Bone marrow (tissue), 2 donors: ENCODE results near the gene MIOX.

ENCODE experiments used
- DNase-seq, 2 donors: peaks; one replicate each; lab custom pipeline; 2025; lab: John Stamatoyannopoulos, UW

Gene MIOX

DNA sequence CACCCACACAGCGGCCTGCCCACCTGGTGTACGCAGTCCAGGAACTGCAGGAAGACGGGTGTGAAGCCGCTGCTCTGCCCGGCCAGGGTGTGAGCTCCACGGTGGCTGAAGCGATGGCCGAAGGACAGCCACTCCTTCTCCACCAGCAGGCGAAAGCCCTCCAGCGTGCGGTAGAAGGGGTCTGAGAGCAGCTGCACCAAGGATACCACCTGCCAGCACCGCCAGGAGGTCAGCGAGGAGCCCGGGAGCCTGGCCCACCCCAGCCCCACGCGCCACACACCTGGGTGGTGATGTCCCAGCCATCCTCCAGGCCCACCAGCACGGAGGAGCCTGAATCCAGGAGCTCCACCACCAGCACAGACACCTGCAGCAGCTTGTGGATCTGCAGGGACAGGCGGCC, 31.5 kb upstream of the MIOX start:
- DNase-seq: no peak

GRCh38 chr22:50456026-50456425, 30.6 kb upstream of the MIOX start:
- no peak for DNase-seq

DNA sequence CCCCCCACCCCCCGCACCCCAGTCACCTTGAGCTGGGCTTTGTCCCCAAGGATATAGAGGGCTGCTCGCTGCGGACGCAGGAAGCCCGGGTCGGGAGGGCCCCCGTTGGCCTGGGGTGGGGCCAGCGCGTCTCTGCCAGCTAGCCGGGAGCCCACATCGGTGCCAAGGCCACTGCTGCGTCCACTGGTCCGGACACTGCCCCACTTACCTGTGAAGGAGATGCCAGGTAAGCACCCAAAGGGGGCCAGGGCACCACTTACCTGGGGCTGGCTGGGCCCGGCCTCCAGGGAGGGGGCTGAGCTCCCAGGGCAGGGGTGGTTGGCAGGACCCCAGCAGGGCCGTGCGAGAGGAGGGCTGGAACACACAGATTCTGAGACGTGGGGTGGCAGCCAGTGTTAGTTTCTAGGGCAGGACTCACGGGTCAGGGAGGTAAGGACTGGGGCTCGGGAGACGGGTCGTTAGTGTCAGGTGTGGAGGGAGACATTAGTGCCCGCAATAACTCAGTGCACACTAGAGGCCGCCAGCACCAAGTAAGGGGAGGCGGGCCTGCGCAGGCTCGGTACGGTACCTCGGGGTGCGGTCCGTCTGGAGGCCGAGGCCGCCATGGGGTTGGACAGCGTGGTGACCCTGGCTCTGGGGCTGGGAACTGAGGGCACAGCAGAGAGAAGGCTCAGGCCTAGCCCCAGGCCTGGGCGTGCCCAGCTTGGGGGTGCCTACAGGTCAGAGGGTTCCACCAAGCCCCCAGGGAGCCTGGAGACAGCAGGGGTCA, 30.0 kb upstream of the MIOX start:
- DNase-seq: no peak

GRCh38 chr22:50459016-50459415, 27.6 kb upstream of the MIOX start:
- DNase-seq: no peak

GRCh38 chr22:50459496-50460140, 27.0 kb upstream of the MIOX start:
- DNase-seq: no peak

DNA sequence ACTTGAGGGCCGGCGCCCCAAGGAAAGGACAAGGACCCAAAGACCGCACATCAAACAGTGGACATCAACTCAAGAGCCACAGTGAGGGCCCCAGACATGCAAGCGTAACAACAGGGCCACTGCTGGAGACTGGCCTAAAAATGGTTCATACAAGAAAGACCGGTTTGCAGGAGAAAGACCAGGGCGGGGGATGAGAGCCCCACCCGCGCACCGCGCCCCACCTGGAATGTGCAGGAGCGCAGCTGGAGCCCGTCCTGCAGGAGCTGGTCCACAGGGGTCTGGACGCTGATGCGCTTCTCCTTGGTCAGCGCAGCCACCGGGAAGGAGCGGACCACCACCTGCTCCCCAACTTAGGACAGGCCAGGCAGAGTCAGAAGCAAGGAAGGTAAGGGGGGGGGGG, 25.7 kb upstream of the MIOX start:
- no peak for DNase-seq

DNA sequence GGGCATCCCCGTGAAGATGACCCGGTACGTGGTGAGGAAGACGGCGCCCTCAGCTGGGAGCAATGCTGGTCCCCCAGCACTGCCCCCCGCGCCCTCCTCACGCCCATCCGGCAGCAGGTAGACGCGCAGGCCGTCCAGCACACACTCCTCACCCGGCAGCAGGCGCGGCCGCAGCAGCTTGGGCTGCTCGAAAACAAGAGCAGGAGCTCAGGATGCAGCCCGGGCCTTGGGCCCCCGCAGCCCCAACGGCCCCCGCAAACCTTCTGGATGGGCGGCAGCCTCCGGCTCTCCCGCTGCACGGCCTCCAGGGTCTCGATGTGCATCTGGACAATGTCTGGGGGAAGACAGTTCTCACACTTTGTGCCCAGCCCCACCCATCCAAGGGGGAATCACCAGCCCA, 25.1 kb upstream of the MIOX start:
- DNase-seq: no peak

GRCh38 chr22:50461979-50462540, 24.6 kb upstream of the MIOX start:
- no peak for DNase-seq

DNA sequence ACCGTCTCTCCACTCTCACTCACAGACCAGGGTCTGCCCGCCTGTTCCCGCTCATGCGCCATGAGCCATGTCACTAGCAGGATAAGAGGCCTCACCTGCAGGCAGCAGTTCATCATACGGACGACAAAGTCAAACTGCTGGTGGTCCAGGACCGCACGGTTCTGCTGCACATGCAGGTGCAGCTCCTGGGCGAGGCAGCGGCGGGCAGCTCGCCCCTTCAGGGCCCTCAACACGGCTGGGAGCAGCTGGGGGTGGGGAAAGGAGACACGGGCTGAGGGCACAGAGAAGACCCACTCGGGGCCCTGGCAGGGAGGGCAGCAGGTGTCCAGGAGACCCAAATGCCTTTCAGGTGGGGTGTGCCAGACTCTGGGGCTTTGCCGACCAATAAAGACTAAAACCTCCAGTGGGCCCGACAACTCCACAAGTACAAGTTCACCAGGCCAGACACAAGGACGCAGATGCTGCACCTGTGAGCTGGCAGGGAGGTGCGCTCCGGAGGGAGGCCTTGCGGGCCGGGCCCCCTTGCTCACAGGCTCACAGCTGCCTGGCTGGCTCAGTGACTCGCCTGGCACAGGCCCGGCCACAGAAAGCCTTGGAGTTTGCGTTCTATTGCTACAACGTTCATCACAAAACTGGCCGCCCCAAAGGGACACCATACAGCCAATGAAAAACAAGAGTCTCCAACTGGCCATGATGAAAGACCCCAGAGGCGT, 23.3 kb upstream of the MIOX start:
- DNase-seq: no peak

GRCh38 chr22:50464451-50464850, 22.2 kb upstream of the MIOX start:
- DNase-seq: no peak

DNA sequence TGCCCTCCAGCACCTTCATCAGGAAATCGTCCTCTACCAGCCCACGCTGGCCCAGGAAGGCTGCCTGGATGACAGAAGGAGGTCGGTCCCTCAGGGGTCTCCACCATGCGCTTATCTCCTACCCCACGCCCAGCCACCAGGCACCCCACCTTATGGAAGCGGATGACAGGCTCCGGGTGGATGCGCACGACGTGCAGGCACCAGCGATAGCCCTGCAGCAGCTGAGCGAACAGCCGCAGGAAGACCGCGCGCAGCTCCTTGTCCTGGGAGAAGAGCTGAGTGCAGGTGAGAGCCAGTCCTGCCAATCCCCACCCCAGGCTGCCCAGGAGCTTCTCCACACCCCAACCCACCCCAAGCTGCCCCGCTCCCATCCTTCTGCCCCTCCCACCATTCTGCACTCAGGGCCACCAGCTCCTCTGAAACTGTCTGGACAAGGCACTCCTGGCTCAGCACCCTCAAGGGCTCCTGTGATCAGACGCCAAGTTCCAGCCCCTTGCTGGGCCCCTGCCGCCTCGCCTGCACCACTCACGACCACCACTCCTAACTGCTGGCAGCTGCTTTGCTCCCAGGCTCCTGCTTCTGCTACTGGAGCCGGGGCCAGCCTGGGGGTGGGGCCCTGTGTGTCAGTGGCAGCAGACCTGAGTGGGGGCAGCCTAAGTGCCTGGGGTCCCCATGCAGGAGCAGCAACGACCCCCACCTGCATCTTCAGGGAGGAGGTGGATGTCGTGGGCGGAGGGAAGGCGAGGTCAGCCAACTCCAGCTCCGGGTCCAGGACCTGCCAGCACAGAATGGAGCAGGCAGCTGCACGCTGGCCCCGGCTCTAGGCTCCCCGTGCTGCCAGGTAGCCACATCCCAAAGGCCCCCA, 21.4 kb upstream of the MIOX start:
- DNase-seq: no peak

- no peak for DNase-seq
These were observed 19.3 kb upstream of the MIOX start for GRCh38 chr22:50467341-50467740.

GRCh38 chr22:50467773-50468440, 18.8 kb upstream of the MIOX start:
- no peak for DNase-seq

DNA sequence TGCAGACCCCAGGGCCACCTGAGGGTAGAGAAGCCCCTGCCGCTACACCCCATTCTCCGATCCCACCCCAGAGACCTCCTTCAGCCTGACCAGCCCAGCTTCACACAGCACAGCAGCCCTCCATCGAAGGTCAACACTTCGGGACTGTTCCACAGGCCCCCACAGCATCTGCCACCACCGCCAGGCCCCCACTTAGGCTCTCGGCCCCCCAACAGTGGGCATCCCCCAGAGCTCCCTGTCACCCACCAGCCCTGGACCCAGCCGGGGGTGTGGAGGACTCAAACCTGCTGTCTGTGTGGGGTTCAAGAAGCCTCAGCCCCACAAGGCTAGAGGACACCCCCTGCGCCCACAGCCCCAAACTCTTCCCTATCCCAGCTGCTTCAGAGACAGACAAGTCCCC, 18.0 kb upstream of the MIOX start:
- DNase-seq: no peak

DNA sequence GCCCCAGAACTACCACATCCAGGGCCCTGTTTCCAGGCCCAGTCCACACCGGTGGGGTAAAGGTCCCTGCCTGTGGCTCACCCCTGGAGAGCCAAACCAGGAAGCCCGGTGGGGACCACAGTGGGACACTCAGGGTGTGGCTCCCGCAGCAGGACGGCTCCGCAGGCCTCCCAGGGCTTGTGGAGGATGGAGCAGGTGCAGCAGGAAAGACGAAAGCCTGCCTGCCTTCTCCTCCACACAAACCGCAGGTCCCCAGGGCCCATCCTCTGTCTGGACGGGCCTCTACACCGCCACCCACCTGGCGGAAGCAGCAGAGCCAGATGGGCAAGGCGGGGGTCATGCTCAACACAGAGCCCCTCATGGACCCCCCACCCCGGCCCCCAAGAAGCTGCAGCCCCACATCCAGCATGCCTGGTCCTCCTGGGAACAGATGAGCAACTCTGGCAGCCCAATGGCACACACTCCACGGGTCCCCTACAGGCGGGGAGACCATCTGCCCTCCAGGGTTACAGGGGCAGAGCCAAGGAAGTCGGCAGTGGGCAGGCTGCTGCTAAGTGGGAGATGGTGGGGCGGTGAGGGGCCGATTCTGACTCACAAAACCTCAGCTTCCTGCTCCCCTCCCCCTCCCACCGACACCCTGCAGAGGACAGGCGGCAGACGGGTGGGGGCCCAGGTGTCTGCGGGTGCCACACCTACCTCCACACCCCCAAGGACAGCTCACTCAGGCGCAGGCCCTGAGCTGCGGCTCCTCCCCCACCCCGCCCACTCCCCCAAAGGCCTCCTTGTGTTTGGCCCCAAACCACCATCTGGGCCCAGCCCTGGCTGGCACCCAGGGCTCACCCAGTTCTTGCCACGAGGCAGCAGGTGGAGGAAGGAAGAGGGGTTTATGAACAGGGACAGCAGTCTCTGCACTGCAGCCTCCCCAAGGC, 17.0 kb upstream of the MIOX start:
- peak; percentile 15 to 90 for DNase-seq

DNA sequence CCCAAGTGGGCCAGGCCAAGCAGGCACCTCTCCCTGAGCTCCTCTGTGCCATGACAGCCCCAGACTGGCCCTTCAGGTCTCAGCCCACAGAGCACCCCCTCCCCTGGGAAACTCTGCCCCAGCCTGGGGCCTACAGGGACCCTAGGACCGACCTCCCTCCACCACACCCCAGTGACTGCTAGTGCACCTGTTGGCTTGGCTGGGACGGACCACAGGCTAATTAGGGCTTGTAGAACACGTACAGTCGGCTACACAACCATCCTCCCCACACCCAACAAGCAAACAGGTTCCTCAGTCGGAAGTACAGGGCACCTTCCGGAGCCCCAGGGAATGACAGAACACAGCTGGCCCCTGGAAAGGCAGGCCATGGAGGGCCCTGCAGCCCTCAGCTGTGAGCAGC, 16.2 kb upstream of the MIOX start:
- no peak for DNase-seq

GRCh38 chr22:50471197-50471847, 15.3 kb upstream of the MIOX start:
- no peak for DNase-seq

- no peak for DNase-seq
These were observed 14.7 kb upstream of the MIOX start for GRCh38 chr22:50471962-50472361.

- DNase-seq: no peak
These were observed 13.6 kb upstream of the MIOX start for GRCh38 chr22:50473088-50473487.
